ENCODE results near the gene ZNF175.
"Not testable (repeated sequence)": the region's sequence is repeated elsewhere in the genome, so short reads cannot be mapped to it uniquely, and the experiment has no call there.

The ZNF175 gene

GRCh38 chr19:51593138-51593890 is 22.2 kb downstream of the ZNF175 start:
- no peak for DNase-seq

GRCh38 chr19:51593969-51594773 is 23.1 kb downstream of the ZNF175 start:
- peak; percentile 96 for DNase-seq

- no peak for DNase-seq
Observed at GRCh38 chr19:51594774-51595109, 23.7 kb downstream of the ZNF175 start.

- no peak for DNase-seq
Observed at GRCh38 chr19:51595190-51596175, 24.4 kb downstream of the ZNF175 start.

GRCh38 chr19:51598159-51598915 is 27.3 kb downstream of the ZNF175 start:
- DNase-seq, result no peak

- no peak for DNase-seq
Observed at GRCh38 chr19:51599084-51599483, 28.0 kb downstream of the ZNF175 start.

GRCh38 chr19:51600940-51601580 is 30.0 kb downstream of the ZNF175 start:
- DNase-seq, result no peak

GRCh38 chr19:51602189-51602854 is 31.2 kb downstream of the ZNF175 start:
- no peak for DNase-seq

GRCh38 chr19:51607077-51607476 is 36.0 kb downstream of the ZNF175 start:
- peak; percentile 8 for DNase-seq

GRCh38 chr19:51607920-51608562 is 37.0 kb downstream of the ZNF175 start:
- peak; percentile 62 for DNase-seq

- no peak for DNase-seq
Observed at GRCh38 chr19:51610576-51610975, 39.5 kb downstream of the ZNF175 start.

- no peak for DNase-seq
Observed at GRCh38 chr19:51614789-51615188, 43.7 kb downstream of the ZNF175 start.

- DNase-seq, result no peak
Observed at GRCh38 chr19:51615991-51616390, 44.9 kb downstream of the ZNF175 start.

- DNase-seq, result no peak
Observed at GRCh38 chr19:51621178-51621577, 50.1 kb downstream of the ZNF175 start.

- DNase-seq, result no peak
Observed at GRCh38 chr19:51626675-51627074, 55.6 kb downstream of the ZNF175 start.

GRCh38 chr19:51627491-51628138 is 56.5 kb downstream of the ZNF175 start:
- DNase-seq, result no peak

GRCh38 chr19:51628153-51628939 is 57.3 kb downstream of the ZNF175 start:
- no peak for DNase-seq

- not testable (repeated sequence) for DNase-seq
Observed at GRCh38 chr19:51630315-51630714, 59.2 kb downstream of the ZNF175 start, which contains the start of gene SIGLEC5. SIGLEC5 (minus strand) TSS chr19:51630401; CDS start chr19:51630335, 66 bp downstream.

GRCh38 chr19:51632126-51632525 is 61.0 kb downstream of the ZNF175 start:
- no peak for DNase-seq
